Liver (tissue), 3 donors: ENCODE results near the gene UBE2L3.

ENCODE experiments used
- CTCF ChIP-seq: fragments of 150-350 bp; IDR thresholded peaks from 2 replicates; pipeline ENCODE4 v1.5.1; 2017; ENCODE audit warnings: improper control_type of control experiment, low read depth, low read length; ENCODE audit not compliant: missing input control
- FOXA1 ChIP-seq: IDR thresholded peaks from 2 replicates; pipeline ENCODE4 v1.6.1; 2016; ENCODE audit warnings: antibody characterized with exemption
- GABPA ChIP-seq, 2 donors: IDR thresholded peaks in 1 of 2; conservative IDR thresholded peaks in 1 of 2; 2 replicates each; pipeline ENCODE4 v1.6.1; 2016; ENCODE audit warnings: antibody characterized with exemption in 2 of 2, mild to moderate bottlenecking in 1 of 2, moderate library complexity in 1 of 2
- HNF4A ChIP-seq, 2 donors: conservative IDR thresholded peaks; 2 replicates each; pipeline ENCODE4 v1.6.1; 2016; ENCODE audit warnings: antibody characterized with exemption in 2 of 2, mild to moderate bottlenecking in 2 of 2
- JUND ChIP-seq, 2 donors: IDR thresholded peaks; 2 replicates each; pipeline ENCODE4 v1.6.1; 2016; ENCODE audit warnings: antibody characterized with exemption in 2 of 2
- RAD21 ChIP-seq, 2 donors: IDR thresholded peaks; 2 replicates each; pipeline ENCODE4 v1.6.1; 2016; ENCODE audit warnings: antibody characterized with exemption in 2 of 2, mild to moderate bottlenecking in 2 of 2
- RXRA ChIP-seq, 2 donors: IDR thresholded peaks; 2 replicates each; pipeline ENCODE4 v1.6.1; 2017 to 2018; ENCODE audit warnings: antibody characterized with exemption in 2 of 2, mild to moderate bottlenecking in 1 of 2
- TAF1 ChIP-seq: conservative IDR thresholded peaks from 2 replicates; pipeline ENCODE4 v1.6.1; 2016; ENCODE audit warnings: antibody characterized with exemption, mild to moderate bottlenecking
- YY1 ChIP-seq: IDR thresholded peaks from 2 replicates; pipeline ENCODE4 v1.6.1; 2016; ENCODE audit warnings: antibody characterized with exemption, mild to moderate bottlenecking
- ZBTB33 ChIP-seq: IDR thresholded peaks from 2 replicates; pipeline ENCODE4 v1.6.1; 2016; ENCODE audit warnings: antibody characterized with exemption
- TF ChIP-seq, protein P1 (sequence below): IDR thresholded peaks from 2 replicates; pipeline ENCODE4 v1.6.1; 2016; ENCODE audit warnings: antibody characterized with exemption, mild to moderate bottlenecking
- TF ChIP-seq, protein P2 (sequence below): IDR thresholded peaks from 2 replicates; pipeline ENCODE4 v1.6.1; 2016; ENCODE audit warnings: antibody characterized with exemption
- TF ChIP-seq, protein P3 (sequence below): IDR thresholded peaks from 2 replicates; pipeline ENCODE4 v1.6.1; 2016; ENCODE audit warnings: antibody characterized with exemption
- donor health status: healthy.
- donor health status: healthy.

- no peak for TF ChIP-seq CTCF
- no peak for TF ChIP-seq JUND (IDR thresholded peaks at IDR 0.05)
- TF ChIP-seq, protein P1, sequence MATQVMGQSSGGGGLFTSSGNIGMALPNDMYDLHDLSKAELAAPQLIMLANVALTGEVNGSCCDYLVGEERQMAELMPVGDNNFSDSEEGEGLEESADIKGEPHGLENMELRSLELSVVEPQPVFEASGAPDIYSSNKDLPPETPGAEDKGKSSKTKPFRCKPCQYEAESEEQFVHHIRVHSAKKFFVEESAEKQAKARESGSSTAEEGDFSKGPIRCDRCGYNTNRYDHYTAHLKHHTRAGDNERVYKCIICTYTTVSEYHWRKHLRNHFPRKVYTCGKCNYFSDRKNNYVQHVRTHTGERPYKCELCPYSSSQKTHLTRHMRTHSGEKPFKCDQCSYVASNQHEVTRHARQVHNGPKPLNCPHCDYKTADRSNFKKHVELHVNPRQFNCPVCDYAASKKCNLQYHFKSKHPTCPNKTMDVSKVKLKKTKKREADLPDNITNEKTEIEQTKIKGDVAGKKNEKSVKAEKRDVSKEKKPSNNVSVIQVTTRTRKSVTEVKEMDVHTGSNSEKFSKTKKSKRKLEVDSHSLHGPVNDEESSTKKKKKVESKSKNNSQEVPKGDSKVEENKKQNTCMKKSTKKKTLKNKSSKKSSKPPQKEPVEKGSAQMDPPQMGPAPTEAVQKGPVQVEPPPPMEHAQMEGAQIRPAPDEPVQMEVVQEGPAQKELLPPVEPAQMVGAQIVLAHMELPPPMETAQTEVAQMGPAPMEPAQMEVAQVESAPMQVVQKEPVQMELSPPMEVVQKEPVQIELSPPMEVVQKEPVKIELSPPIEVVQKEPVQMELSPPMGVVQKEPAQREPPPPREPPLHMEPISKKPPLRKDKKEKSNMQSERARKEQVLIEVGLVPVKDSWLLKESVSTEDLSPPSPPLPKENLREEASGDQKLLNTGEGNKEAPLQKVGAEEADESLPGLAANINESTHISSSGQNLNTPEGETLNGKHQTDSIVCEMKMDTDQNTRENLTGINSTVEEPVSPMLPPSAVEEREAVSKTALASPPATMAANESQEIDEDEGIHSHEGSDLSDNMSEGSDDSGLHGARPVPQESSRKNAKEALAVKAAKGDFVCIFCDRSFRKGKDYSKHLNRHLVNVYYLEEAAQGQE = no peak
- no peak for TF ChIP-seq TAF1
- TF ChIP-seq HNF4A (conservative IDR thresholded peaks at IDR 0.05) = no peak
- TF ChIP-seq FOXA1 = no peak
- no peak for TF ChIP-seq RAD21 (IDR thresholded peaks at IDR 0.05)
- TF ChIP-seq, protein P2, sequence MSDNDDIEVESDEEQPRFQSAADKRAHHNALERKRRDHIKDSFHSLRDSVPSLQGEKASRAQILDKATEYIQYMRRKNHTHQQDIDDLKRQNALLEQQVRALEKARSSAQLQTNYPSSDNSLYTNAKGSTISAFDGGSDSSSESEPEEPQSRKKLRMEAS = no peak
- TF ChIP-seq GABPA (IDR thresholded peaks at IDR 0.05 in 1 of 2, conservative IDR thresholded peaks at IDR 0.05 in 1 of 2) = no peak
- TF ChIP-seq, protein P3, sequence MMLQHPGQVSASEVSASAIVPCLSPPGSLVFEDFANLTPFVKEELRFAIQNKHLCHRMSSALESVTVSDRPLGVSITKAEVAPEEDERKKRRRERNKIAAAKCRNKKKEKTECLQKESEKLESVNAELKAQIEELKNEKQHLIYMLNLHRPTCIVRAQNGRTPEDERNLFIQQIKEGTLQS = no peak
- no peak for TF ChIP-seq RXRA (IDR thresholded peaks at IDR 0.05)
- TF ChIP-seq ZBTB33 = no peak
- TF ChIP-seq YY1 = no peak
Observed at GRCh38 chr22:21652010-21652546, 84.6 kb downstream of the UBE2L3 start.
